H9 (cell line): ENCODE results near the gene POLN. TPM values are rescaled to one million over a fixed set of nuclear protein-coding genes. Genes with fewer than 3 reads are reported as not detected.

Experiments used
- DNase-seq: peaks from one replicate; pipeline ENCODE4 v3.0.0-alpha.2; 2017
- H2AFZ ChIP-seq: one replicate; pipeline ENCODE4 v1.6.1; 2013; ENCODE audit warnings: mild to moderate bottlenecking, low read length, control low read depth, moderate library complexity
- H2AK5ac ChIP-seq: 2 replicates; pipeline ENCODE4 v1.6.1; 2013; ENCODE audit warnings: low read length, control low read depth, mixed read lengths; ENCODE audit not compliant: insufficient read length
- H2BK120ac ChIP-seq: one replicate; pipeline ENCODE4 v1.6.1; 2013; ENCODE audit warnings: low read depth, mild to moderate bottlenecking, low read length, control low read depth, inconsistent platforms; ENCODE audit not compliant: poor library complexity, severe bottlenecking
- H2BK12ac ChIP-seq: 2 replicates; pipeline ENCODE4 v1.6.1; 2013; ENCODE audit warnings: low read length, control low read depth, mixed read lengths, low read depth; ENCODE audit not compliant: insufficient read length
- H2BK15ac ChIP-seq: 2 replicates; pipeline ENCODE4 v1.6.1; 2013; ENCODE audit warnings: low read depth, low read length, control low read depth
- H2BK20ac ChIP-seq: one replicate; pipeline ENCODE4 v1.6.1; 2013; ENCODE audit warnings: low read depth, mild to moderate bottlenecking, low read length, control low read depth, inconsistent platforms; ENCODE audit not compliant: poor library complexity, severe bottlenecking
- H2BK5ac ChIP-seq: 2 replicates; pipeline ENCODE4 v1.6.1; 2013; ENCODE audit warnings: low read length, control low read depth, mixed read lengths; ENCODE audit not compliant: insufficient read length
- H3K14ac ChIP-seq: 2 replicates; pipeline ENCODE4 v1.6.1; 2013; ENCODE audit warnings: low read length, control low read depth; ENCODE audit not compliant: insufficient read depth
- H3K18ac ChIP-seq: 2 replicates; pipeline ENCODE4 v1.6.1; 2013; ENCODE audit warnings: low read depth, mild to moderate bottlenecking, mixed read lengths, low read length, control low read depth; ENCODE audit not compliant: insufficient read length
- H3K23ac ChIP-seq: 2 replicates; pipeline ENCODE4 v1.6.1; 2013; ENCODE audit warnings: low read length, control low read depth, mixed read lengths, low read depth; ENCODE audit not compliant: insufficient read length
- H3K23me2 ChIP-seq: 2 replicates; pipeline ENCODE4 v1.6.1; 2013; ENCODE audit warnings: low read depth, mild to moderate bottlenecking, mixed read lengths, low read length, control low read depth; ENCODE audit not compliant: insufficient read length, poor library complexity, severe bottlenecking
- H3K27ac ChIP-seq: 2 replicates; pipeline ENCODE4 v1.5.1; 2013; ENCODE audit warnings: low read length, control low read depth, mixed read lengths, low read depth; ENCODE audit not compliant: insufficient read length
- H3K27me3 ChIP-seq: 2 replicates; pipeline ENCODE4 v1.6.1; 2013; ENCODE audit warnings: low read length, control low read depth, inconsistent platforms; ENCODE audit not compliant: insufficient read depth
- H3K4ac ChIP-seq: 2 replicates; pipeline ENCODE4 v1.6.1; 2013; ENCODE audit warnings: low read depth, mild to moderate bottlenecking, control low read depth, inconsistent platforms, low read length, moderate library complexity
- H3K4me1 ChIP-seq: 2 replicates; pipeline ENCODE4 v1.6.1; 2013; ENCODE audit warnings: low read length, control low read depth, inconsistent platforms; ENCODE audit not compliant: insufficient read depth
- H3K4me2 ChIP-seq: 2 replicates; pipeline ENCODE4 v1.6.1; 2013; ENCODE audit warnings: low read length, control low read depth, mixed read lengths; ENCODE audit not compliant: insufficient read length, insufficient read depth
- H3K56ac ChIP-seq: 2 replicates; pipeline ENCODE4 v1.6.1; 2013; ENCODE audit warnings: low read depth, mild to moderate bottlenecking, mixed read lengths, low read length, control low read depth; ENCODE audit not compliant: insufficient read length
- H3K79me1 ChIP-seq: 2 replicates; pipeline ENCODE4 v1.6.1; 2013; ENCODE audit warnings: low read depth, mild to moderate bottlenecking, moderate library complexity, low read length, control low read depth, inconsistent platforms; ENCODE audit not compliant: insufficient read depth, poor library complexity, severe bottlenecking
- H3K79me2 ChIP-seq: 2 replicates; pipeline ENCODE4 v1.6.1; 2013; ENCODE audit warnings: low read length, control low read depth, inconsistent platforms; ENCODE audit not compliant: insufficient read depth
- H3K9ac ChIP-seq: 2 replicates; pipeline ENCODE4 v1.6.1; 2013; ENCODE audit warnings: low read length, control low read depth, mixed read lengths; ENCODE audit not compliant: insufficient read length; ENCODE audit errors: extremely low read depth
- H3K9me3 ChIP-seq: one replicate; pipeline ENCODE4 v1.6.1; 2013; ENCODE audit warnings: low read depth, low read length, inconsistent platforms; ENCODE audit not compliant: control insufficient read depth
- H3T11ph ChIP-seq: one replicate; pipeline ENCODE4 v1.6.1; 2013; ENCODE audit warnings: mild to moderate bottlenecking, low read length, control low read depth, inconsistent platforms
- H4K20me1 ChIP-seq: one replicate; pipeline ENCODE4 v1.6.1; 2013; ENCODE audit not compliant: control insufficient read depth, insufficient read length, insufficient read depth
- H4K5ac ChIP-seq: 2 replicates; pipeline ENCODE4 v1.6.1; 2013; ENCODE audit warnings: low read depth, mild to moderate bottlenecking, mixed read lengths, low read length, control low read depth; ENCODE audit not compliant: insufficient read length
- H4K8ac ChIP-seq: replicated peaks from 2 replicates; pipeline ENCODE4 v1.6.1; 2013; ENCODE audit warnings: low read length, control low read depth, mixed read lengths, low read depth; ENCODE audit not compliant: insufficient read length
- H4K91ac ChIP-seq: 2 replicates; pipeline ENCODE4 v1.6.1; 2013; ENCODE audit warnings: low read depth, mild to moderate bottlenecking, moderate library complexity, mixed read lengths, low read length, control low read depth; ENCODE audit not compliant: insufficient read length
- H3K27ac Mint-ChIP-seq, 3 experiments: 2 replicates in 2 of 3; 3 replicates in 1 of 3; pipeline ENCODE4 v1.8.0; 2020 to 2021; ENCODE audit warnings: mixed read lengths in 3 of 3, mild to moderate bottlenecking in 1 of 3, moderate library complexity in 1 of 3
- H3K27me3 Mint-ChIP-seq: 2 replicates; pipeline ENCODE4 v1.8.0; 2021; ENCODE audit warnings: low read depth, mild to moderate bottlenecking, moderate library complexity, mixed read lengths
- H3K36me3 Mint-ChIP-seq, 3 experiments: 2 replicates in 2 of 3; 3 replicates in 1 of 3; pipeline ENCODE4 v1.8.0; 2020 to 2021; ENCODE audit warnings: low read depth in 3 of 3, mixed read lengths in 3 of 3; ENCODE audit not compliant: insufficient read depth in 1 of 3
- H3K4me1 Mint-ChIP-seq, 2 experiments: 2 replicates each; pipeline ENCODE4 v1.8.0; 2020; ENCODE audit warnings: mixed read lengths in 2 of 2
- H3K4me3 Mint-ChIP-seq, 2 experiments: 2 replicates in 1 of 2; 3 replicates in 1 of 2; pipeline ENCODE4 v1.8.0; 2020 to 2021; ENCODE audit warnings: mild to moderate bottlenecking in 2 of 2, mixed read lengths in 2 of 2, moderate library complexity in 1 of 2
- H3K9me3 Mint-ChIP-seq, 2 experiments: 2 replicates in 1 of 2; 3 replicates in 1 of 2; pipeline ENCODE4 v1.8.0; 2020; ENCODE audit warnings: mild to moderate bottlenecking in 2 of 2, mixed read lengths in 2 of 2, moderate library complexity in 1 of 2
- WGBS: extraction: QIAGEN DNeasy Blood & Tissue Kit; methylation state at CpG from one replicate; pipeline ENCODE4 v1.1.7; 2013; ENCODE audit warnings: missing lambda C conversion rate, low lambda C conversion rate, mixed read lengths; ENCODE audit not compliant: insufficient read length; ENCODE audit errors: extremely low coverage; 5-methylcytosine and 5-hydroxymethylcytosine counted together
- total RNA-seq: library from RNA; stranded (reverse); gene quantifications from 2 replicates; pipeline ENCODE4 v1.2.1, GENCODE V29; 2021
- TF ChIP-seq, protein P1 (sequence below): fragments of 200-600 bp; sonication (generic); conservative IDR thresholded peaks from 3 replicates; pipeline ENCODE4 v1.8.0; 2021; ENCODE audit warnings: antibody characterized with exemption, mild to moderate bottlenecking

The POLN gene
- total RNA-seq, 1 experiment from 2014 or later, result 0.74 TPM

DNA sequence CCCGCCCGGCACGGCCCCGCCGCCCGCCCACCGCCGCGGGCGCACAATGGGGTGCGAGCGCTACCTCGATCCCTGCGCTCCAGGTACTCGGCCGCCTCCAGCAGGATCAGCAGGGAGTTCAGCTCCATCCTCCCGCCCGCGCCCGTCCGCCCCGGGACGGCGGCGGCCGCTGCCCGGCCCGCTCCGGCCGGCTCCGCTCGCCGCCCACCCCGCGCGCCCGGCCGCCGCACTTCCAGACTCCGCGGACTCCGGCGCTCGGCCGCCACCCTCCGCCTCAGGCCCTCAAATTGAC, 19.9 kb upstream of the POLN start, which contains the start of gene MXD4:
TSS of gene MXD4 (minus strand) at position 257 of the 292 bp plus-strand sequence. CDS start at position 128, 129 bp downstream.
- Histone ChIP-seq H4K5ac (no peak within 1 kb of the TSS), H3K23ac (no peak within 1 kb of the TSS), H2BK12ac (no peak within 1 kb of the TSS), H2BK5ac (no peak within 1 kb of the TSS), H3K4me2 (peak within 1 kb of the TSS; percentile 70), H3T11ph (no peak within 1 kb of the TSS), H3K23me2 (peaks cover 9% of the 10 kb centered on the region), H2AFZ (no peak within 1 kb of the TSS), H3K79me1 (no peaks in the 10 kb centered on the region), H3K79me2 (no peaks in the 10 kb centered on the region), H3K4me1 (peaks cover 2% of the 10 kb centered on the region; the same call in 1 of the 2 replicates), H2AK5ac (no peak within 1 kb of the TSS), H4K20me1 (peaks cover 2% of the 10 kb centered on the region), H3K4ac (no peak within 1 kb of the TSS), H4K91ac (no peak within 1 kb of the TSS), H3K9ac (peak within 1 kb of the TSS; percentile 17), H3K14ac (peak within 1 kb of the TSS; percentile 28), H3K9me3 (no peaks in the 10 kb centered on the region), H3K18ac (peak within 1 kb of the TSS; percentile 71), H2BK120ac (no peak within 1 kb of the TSS), H3K27ac (no peak within 1 kb of the TSS), H3K27me3 (no peaks in the 10 kb centered on the region), H3K56ac (no peak within 1 kb of the TSS), H4K8ac (no peak within 1 kb of the TSS), H2BK15ac (no peak within 1 kb of the TSS; the same call in 1 of the 2 replicates), H2BK20ac (no peak within 1 kb of the TSS)
- peaks cover 0 to 2% (median 0%) of the 10 kb centered on the region in 3 experiments; a peak in 1 of 7 replicates for H3K36me3 Mint-ChIP-seq
- no peak for DNase-seq
- H3K9me3 Mint-ChIP-seq, result no peaks in the 10 kb centered on the region
- peaks cover 11 to 13% of the 10 kb centered on the region in 2 experiments for H3K4me1 Mint-ChIP-seq
- peak within 1 kb of the TSS; percentile 65 to 79 for H3K4me3 Mint-ChIP-seq
- WGBS, result no CpG with 5 or more reads among the region's 46 CpGs
- TF ChIP-seq, protein P1, sequence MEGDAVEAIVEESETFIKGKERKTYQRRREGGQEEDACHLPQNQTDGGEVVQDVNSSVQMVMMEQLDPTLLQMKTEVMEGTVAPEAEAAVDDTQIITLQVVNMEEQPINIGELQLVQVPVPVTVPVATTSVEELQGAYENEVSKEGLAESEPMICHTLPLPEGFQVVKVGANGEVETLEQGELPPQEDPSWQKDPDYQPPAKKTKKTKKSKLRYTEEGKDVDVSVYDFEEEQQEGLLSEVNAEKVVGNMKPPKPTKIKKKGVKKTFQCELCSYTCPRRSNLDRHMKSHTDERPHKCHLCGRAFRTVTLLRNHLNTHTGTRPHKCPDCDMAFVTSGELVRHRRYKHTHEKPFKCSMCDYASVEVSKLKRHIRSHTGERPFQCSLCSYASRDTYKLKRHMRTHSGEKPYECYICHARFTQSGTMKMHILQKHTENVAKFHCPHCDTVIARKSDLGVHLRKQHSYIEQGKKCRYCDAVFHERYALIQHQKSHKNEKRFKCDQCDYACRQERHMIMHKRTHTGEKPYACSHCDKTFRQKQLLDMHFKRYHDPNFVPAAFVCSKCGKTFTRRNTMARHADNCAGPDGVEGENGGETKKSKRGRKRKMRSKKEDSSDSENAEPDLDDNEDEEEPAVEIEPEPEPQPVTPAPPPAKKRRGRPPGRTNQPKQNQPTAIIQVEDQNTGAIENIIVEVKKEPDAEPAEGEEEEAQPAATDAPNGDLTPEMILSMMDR, result no peak
- no peak within 1 kb of the TSS for H3K27ac Mint-ChIP-seq
- no peaks in the 10 kb centered on the region for H3K27me3 Mint-ChIP-seq
